BE2C (cell line): ENCODE results near the gene HOXB6.

Experiments
- DNase-seq: peaks from one replicate; pipeline ENCODE4 v3.0.0-alpha.2; 2020
- H3K27me3 ChIP-seq: fragments of 250-450 bp; sonication (Bioruptor Pico); 2 replicates; pipeline ENCODE4 v1.5.1; 2020; ENCODE audit warnings: mild to moderate bottlenecking
- H3K36me3 ChIP-seq: fragments of 250-450 bp; sonication (Bioruptor Pico); 2 replicates; pipeline ENCODE4 v1.5.1; 2020; ENCODE audit warnings: mild to moderate bottlenecking
- H3K4me1 ChIP-seq: fragments of 250-450 bp; sonication (Bioruptor Pico); 2 replicates; pipeline ENCODE4 v1.5.1; 2020
- H3K4me3 ChIP-seq: 2 replicates; pipeline ENCODE4 v1.5.1; 2011; ENCODE audit warnings: low read depth, low read length
- H3K9me3 ChIP-seq: fragments of 250-450 bp; sonication (Bioruptor Pico); 2 replicates; pipeline ENCODE4 v1.5.1; 2020
- CTCF ChIP-seq: IDR thresholded peaks from 2 replicates; pipeline ENCODE4 v1.5.1; 2012; ENCODE audit warnings: mild to moderate bottlenecking, low read depth, low read length

HOXB6 gene

GRCh38 chr17:48645639-48646182 lies 40.9 kb upstream of the HOXB6 start:
- no peak for DNase-seq
- H3K27me3 ChIP-seq, result peaks cover 90% of the 10 kb centered on the region
- TF ChIP-seq CTCF, result no peak

GRCh38 chr17:48644910-48645557 lies 40.2 kb upstream of the HOXB6 start:
- no peaks in the 10 kb centered on the region for H3K9me3 ChIP-seq
- no peaks in the 10 kb centered on the region for H3K36me3 ChIP-seq
- H3K27me3 ChIP-seq, result peaks cover 96% of the 10 kb centered on the region
- TF ChIP-seq CTCF, result no peak
- DNase-seq, result no peak
- no peak overlapping the region for H3K4me3 ChIP-seq
- H3K4me1 ChIP-seq, result no peaks in the 10 kb centered on the region

More at GRCh38 chr17:48645639-48646182, 40.9 kb upstream of the HOXB6 start:
- Histone ChIP-seq H3K4me1 (no peaks in the 10 kb centered on the region), H3K36me3 (no peaks in the 10 kb centered on the region), H3K4me3 (no peak overlapping the region), H3K9me3 (no peaks in the 10 kb centered on the region)

GRCh38 chr17:48644159-48644558 lies 39.4 kb upstream of the HOXB6 start:
- DNase-seq, result no peak
- TF ChIP-seq CTCF, result no peak
- Histone ChIP-seq H3K27me3 (peaks cover 100% of the 10 kb centered on the region), H3K4me1 (no peaks in the 10 kb centered on the region), H3K9me3 (no peaks in the 10 kb centered on the region), H3K36me3 (no peaks in the 10 kb centered on the region), H3K4me3 (no peak overlapping the region)

- Histone ChIP-seq H3K4me3 (no peak overlapping the region), H3K4me1 (no peaks in the 10 kb centered on the region), H3K9me3 (no peaks in the 10 kb centered on the region), H3K27me3 (peaks cover 100% of the 10 kb centered on the region), H3K36me3 (no peaks in the 10 kb centered on the region)
- TF ChIP-seq CTCF, result no peak
- no peak for DNase-seq
These were observed 38.9 kb upstream of the HOXB6 start for GRCh38 chr17:48643697-48644012.

GRCh38 chr17:48642843-48643696 lies 38.3 kb upstream of the HOXB6 start:
- Histone ChIP-seq H3K4me1 (no peaks in the 10 kb centered on the region), H3K4me3 (no peak overlapping the region), H3K9me3 (no peaks in the 10 kb centered on the region), H3K27me3 (peaks cover 100% of the 10 kb centered on the region), H3K36me3 (no peaks in the 10 kb centered on the region)
- no peak for TF ChIP-seq CTCF
- no peak for DNase-seq
